A549 treated with RU486 at 1 μM for 4 hours (cell line): ENCODE measurements around the gene PKM. TPM values are rescaled to one million over a fixed set of nuclear protein-coding genes. Genes with fewer than 3 reads are reported as not detected.

Experiments used
- total RNA-seq: library from RNA; stranded (reverse); fragments of 200-300 nt; extraction: Qiagen RNA extraction; gene quantifications from 5 replicates; pipeline ENCODE4 v1.2.3, GENCODE V29; 2022; ENCODE audit warnings: low read depth

Gene PKM
- 3,123 to 3,571 TPM (median 3,497 TPM) in 5 replicates for total RNA-seq

DNA sequence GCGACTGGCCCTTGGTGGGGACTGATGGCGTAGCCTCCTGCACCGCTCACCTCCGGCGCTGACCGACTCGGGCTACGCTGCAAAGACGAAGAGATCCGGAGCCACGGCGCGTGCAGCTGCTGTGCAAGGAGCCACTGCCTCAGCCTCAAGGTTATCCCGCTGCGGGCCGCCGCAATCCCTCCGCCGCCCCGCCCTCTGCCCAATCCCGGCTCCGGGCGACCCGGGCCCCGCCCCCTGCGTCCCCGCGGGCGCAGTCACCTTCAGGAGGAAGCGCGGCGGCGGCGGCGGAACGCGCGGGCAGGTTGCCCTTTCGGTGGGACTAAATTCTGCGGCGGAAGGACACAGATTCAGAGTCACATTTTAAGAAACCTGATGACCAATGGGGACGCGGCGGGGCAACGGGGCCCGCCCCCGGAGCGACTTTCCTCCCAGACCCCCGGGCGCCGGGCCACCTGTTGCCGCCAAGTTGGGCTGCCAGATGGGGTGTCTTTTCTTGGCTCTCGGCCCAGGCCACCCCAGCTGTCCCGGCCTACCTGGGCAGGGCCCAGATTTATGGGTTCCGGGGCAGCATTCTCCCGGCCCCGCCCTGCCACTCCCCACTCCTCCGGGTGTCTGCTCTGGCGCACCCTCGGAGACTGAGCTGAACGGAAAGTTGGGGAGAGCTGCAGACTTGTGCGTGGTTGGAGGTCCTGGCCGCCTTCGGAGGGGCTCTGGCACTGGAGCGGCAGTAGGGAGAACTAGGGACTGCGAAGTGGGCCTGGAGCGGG lies at the start of gene PKM:
TSS of gene PKM (minus strand) at position 125 of the 767 bp plus-strand sequence. CDS start 12,093 bp downstream, outside the sequence.

DNA sequence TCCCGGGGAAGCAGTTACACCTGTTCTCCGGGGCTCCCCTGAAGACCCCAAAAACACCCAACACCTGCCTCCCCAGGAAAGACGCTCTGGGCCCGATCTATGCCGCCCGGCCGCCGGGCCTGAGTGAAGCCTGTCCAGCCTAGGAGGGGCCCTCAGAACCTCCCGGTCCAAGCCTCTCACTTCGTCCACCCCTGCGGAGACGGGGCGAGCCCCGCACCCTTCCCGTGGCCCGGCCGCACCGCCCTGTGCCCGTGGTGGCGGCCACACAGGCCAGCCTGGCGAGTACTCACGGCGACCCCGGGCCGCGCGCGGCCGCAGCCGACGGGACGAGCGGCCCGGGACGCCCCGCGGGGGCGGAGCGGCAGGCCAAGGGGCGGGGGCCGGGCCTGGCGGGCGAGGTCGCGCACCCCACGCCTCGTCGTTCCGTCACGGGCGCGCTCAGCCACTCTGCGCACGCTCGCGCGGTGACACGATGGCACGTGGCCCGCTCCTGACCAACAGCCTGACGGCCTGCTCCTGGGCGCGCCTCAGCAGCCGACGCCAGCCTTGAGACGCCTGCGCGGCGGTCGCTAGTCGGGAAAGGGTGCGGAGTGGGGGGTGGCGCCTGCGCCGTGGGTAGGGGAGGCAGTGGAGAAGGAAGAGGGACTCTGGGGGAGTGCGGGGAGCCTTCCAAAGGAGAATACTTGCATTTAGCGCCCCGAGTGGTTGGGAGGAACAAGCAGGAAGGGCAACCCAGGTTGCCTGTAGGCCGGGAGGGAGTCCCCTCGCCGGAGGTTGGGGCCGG lies 41.4 kb upstream of the PKM start, which contains the start of gene PARP6:
TSS of gene PARP6 (minus strand) at position 342 of the 784 bp plus-strand sequence. CDS start 5,077 bp downstream, outside the sequence.

DNA sequence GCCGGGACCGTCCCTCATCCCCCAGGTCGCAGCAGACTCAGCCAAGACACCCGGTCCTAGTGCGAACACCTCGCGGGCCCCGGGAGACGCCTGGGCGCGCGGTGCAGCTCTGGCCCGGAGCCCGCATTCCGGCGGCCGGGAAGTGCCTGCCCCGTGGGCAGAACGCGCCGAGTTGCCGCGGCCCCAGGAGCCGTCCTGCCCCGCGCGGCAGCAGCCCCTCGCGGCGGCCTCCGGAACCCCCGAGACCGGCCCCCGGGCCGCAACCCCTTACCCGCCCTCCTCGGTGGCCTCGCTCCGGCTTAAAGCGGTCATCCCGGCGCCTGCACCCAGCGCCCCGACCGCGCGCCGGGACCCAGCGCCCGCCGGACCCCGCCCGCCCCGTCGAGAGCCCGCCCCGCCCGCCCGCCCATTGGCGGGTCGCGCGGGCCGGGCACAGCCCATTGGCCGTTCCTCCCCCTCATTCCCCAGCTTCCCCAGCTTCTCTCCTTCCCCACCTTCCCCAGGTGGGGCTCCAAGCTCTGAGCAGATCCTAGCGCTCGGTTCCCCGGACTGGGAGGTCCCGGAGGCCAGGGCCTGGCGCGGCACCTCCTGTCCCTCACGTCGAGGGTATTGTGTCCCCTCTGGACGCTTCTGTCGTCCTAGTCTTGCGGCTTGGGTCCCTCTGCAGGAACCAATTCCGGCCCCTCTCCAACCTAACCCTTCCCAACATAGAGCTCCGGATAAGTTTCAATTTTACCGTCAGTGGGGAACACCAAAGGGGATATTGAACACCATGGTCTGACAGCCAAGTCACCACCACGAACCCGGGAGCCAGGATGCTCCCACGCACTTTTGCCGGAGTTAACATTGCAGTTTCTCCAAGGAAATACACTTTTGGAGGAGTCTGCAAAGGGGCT lies 33.3 kb downstream of the PKM start, which contains the start of gene GRAMD2A:
TSS of gene GRAMD2A (minus strand) at position 328 of the 896 bp plus-strand sequence.

Other genes with a start within 250 kb of the PKM start
- gene MYO9A, start 113.0 kb downstream of the PKM start, total RNA-seq = 4.6 to 10.4 TPM (median 8.7 TPM) in 5 replicates
- gene SENP8, start 112.8 kb downstream of the PKM start, total RNA-seq = 1.4 to 2.1 TPM (median 1.8 TPM) in 5 replicates
- gene GRAMD2A, start 33.4 kb downstream of the PKM start, total RNA-seq = not detected in 5 replicates
- gene PARP6, start 41.4 kb upstream of the PKM start, total RNA-seq = 46.6 to 67.1 TPM (median 58.9 TPM) in 5 replicates
- gene CELF6, start 89.0 kb upstream of the PKM start, total RNA-seq = 0.08 to 0.15 TPM (median 0.11 TPM) in 5 replicates
- 130 to 174 TPM (median 144 TPM) in 5 replicates for gene HEXA, start 144.8 kb upstream of the PKM start, total RNA-seq
- not detected in 5 replicates for gene TMEM202, start 167.1 kb upstream of the PKM start, total RNA-seq
- gene ARIH1, start 243.1 kb upstream of the PKM start, total RNA-seq = 51.9 to 86.7 TPM (median 76.2 TPM) in 5 replicates